ENCODE results near the gene GAP43. TPM values are rescaled to one million over a fixed set of nuclear protein-coding genes. Genes with fewer than 3 reads are reported as not detected.

The GAP43 gene
- total and polyA plus RNA-seq, 2 of the 4 experiments (the other 2 are of a cell fraction): 0.36 to 0.51 TPM

GRCh38 chr3:115706311-115706829 lies 83.1 kb downstream of the GAP43 start:
- peak; percentile 83 for DNase-seq
- dilution Hi-C loops (cut with HindIII; ENCODE audit: low sequenced_read_pairs, unreplicated experiment): no loop called here
- no peaks in the 10 kb centered on the region for H3K79me1 ChIP-seq (ENCODE audit: low read depth in 1 of 2, low read length in 2 of 2)
- H4K20me1 ChIP-seq (ENCODE audit: insufficient read depth, low read length): no peaks in the 10 kb centered on the region
- no peak overlapping the region for H3K9ac ChIP-seq (ENCODE audit: low read depth, low read length)
- no peak overlapping the region; the same call in 1 of the 2 replicates for H3K56ac ChIP-seq (ENCODE audit: extremely low read depth, insufficient read depth, low read length)
- no peak overlapping the region for H2BK120ac ChIP-seq (ENCODE audit: low read depth, low read length)
- peaks cover 2% of the 10 kb centered on the region; the same call in 1 of the 2 replicates for H3K9me1 ChIP-seq (ENCODE audit: insufficient read depth, low read length)
- H2BK15ac ChIP-seq (ENCODE audit: low read depth, low read length): no peak overlapping the region; the same call in 2 of the 3 replicates
- peak; percentile 79 for ATAC-seq (ENCODE audit: low read depth)
- H3K27ac ChIP-seq (ENCODE audit: insufficient read depth, low read length): no peak overlapping the region
- H3K9me3 ChIP-seq (ENCODE audit: control insufficient read depth, insufficient read depth, low read length): no peaks in the 10 kb centered on the region
- no peak overlapping the region for H4K91ac ChIP-seq (ENCODE audit: insufficient read depth, low read depth, low read length)
- no CpG with 5 or more reads among the region's 3 CpGs for WGBS, 2 experiments (ENCODE audit: extremely low coverage in 2 of 2, insufficient read length in 1 of 2)
- H3K14ac ChIP-seq (replicated peaks; ENCODE audit: low read depth, low read length): no peak overlapping the region
- H3K4ac ChIP-seq (ENCODE audit: low read depth, low read length): peak overlapping the region; percentile 64; the same call in 1 of the 2 replicates
- H2AK5ac ChIP-seq (ENCODE audit: low read depth, low read length): no peak overlapping the region
- no peaks in the 10 kb centered on the region for H3K36me3 ChIP-seq (ENCODE audit: control insufficient read depth, insufficient read depth, low read length)
- H2AK9ac ChIP-seq (replicated peaks; ENCODE audit: low read depth, low read length, poor library complexity): no peak overlapping the region
- no peak overlapping the region for H2AFZ ChIP-seq (replicated peaks; ENCODE audit: low read length, poor library complexity)
- H4K5ac ChIP-seq (ENCODE audit: low read depth, low read length): no peak overlapping the region
- H2BK5ac ChIP-seq (ENCODE audit: low read depth, low read length, poor library complexity, severe bottlenecking): peak overlapping the region; percentile 77
- no peaks in the 10 kb centered on the region for H3K27me3 ChIP-seq (ENCODE audit: control insufficient read depth, insufficient read depth, low read length)
- peaks cover 3% of the 10 kb centered on the region; the same call in 1 of the 2 replicates for H3K4me1 ChIP-seq (ENCODE audit: control insufficient read depth, insufficient read depth, low read length)
- peak overlapping the region; percentile 4; the same call in 1 of the 2 replicates for H3K18ac ChIP-seq (ENCODE audit: low read depth, low read length)
- H3K4me2 ChIP-seq (ENCODE audit: low read depth, low read length): peak overlapping the region; percentile 58
- H3K23ac ChIP-seq (ENCODE audit: low read depth, low read length): no peak overlapping the region
- in situ Hi-C loops (cut with MboI; ENCODE audit: low sequenced_read_pairs): no loop called here
- intact Hi-C loops (cut with micrococcal nuclease): loop anchor here (2.0 to 5.0 kb wide), 2 partner anchors 78 to 106 kb away; no protein-coding TSS in a partner anchor
- no peak overlapping the region for H4K8ac ChIP-seq (ENCODE audit: low read depth in 2 of 2, low read length in 2 of 2)
- ChIA-PET POLR2A (ENCODE audit: unreplicated experiment) (no interaction called here), CTCF (interaction anchor here (0.8 kb wide), 1 partner anchor 69 kb away, joined by 3 read pairs; no protein-coding TSS in a partner anchor)
- H2BK20ac ChIP-seq (ENCODE audit: low read depth, low read length): peak overlapping the region; percentile 42; the same call in 1 of the 2 replicates
- no peak overlapping the region for H3K4me3 ChIP-seq (ENCODE audit: insufficient read depth, low read depth, low read length)
- BruUV-seq (replicated peaks): no TSS peak
- TF ChIP-seq FOS (IDR thresholded peaks at IDR 0.05; ENCODE audit: low read depth, low read length) (0 out of 2 replicates have a peak, but pooled peaks have one; percentile 7), CEBPB (IDR thresholded peaks at IDR 0.05; ENCODE audit: low read depth, low read length) (no peak)
